CD1c-positive myeloid dendritic cell (primary cell): Measurements from ENCODE around the gene RRN3.
"Not testable (repeated sequence)": the region's sequence is repeated elsewhere in the genome, so short reads cannot be mapped to it uniquely, and the experiment has no call there.

Experiments
- DNase-seq: peaks from one replicate; pipeline ENCODE4 v3.0.0-alpha.2; 2016; ENCODE audit errors: extremely low spot score

Gene RRN3

GRCh38 chr16:15100372-15100987 is 6.4 kb upstream of the RRN3 start:
- not testable (repeated sequence) for DNase-seq

- not testable (repeated sequence) for DNase-seq
These were observed 5.4 kb upstream of the RRN3 start for GRCh38 chr16:15099366-15099909.

GRCh38 chr16:15096583-15096972 is 2.5 kb upstream of the RRN3 start:
- DNase-seq, result not testable (repeated sequence)

GRCh38 chr16:15093571-15093954 is 509 bp downstream of the RRN3 start:
- DNase-seq, result not testable (repeated sequence)

- not testable (repeated sequence) for DNase-seq
These were observed 3.3 kb downstream of the RRN3 start for GRCh38 chr16:15090663-15091269.

DNA sequence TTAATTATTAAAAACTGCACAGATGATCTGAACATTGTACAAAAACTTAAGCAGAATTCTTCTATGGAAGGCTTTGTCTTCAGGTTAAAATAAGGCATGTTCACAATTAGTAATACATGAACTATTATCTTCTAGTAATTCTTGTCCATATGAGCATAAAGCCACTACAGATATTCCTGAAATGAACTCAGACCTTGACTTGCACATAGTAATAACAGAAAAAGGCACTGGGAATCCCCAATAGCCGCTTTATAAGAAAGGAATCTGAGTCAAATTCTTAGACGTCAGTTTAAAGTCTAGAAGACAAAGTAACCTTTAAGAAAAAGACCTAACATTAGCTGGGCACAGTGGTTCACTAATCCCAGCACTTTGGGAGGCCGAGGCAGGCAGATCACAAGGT is 11.3 kb downstream of the RRN3 start:
- not testable (repeated sequence) for DNase-seq

- DNase-seq, result not testable (repeated sequence)
These were observed 13.2 kb downstream of the RRN3 start for GRCh38 chr16:15080883-15081282.

DNA sequence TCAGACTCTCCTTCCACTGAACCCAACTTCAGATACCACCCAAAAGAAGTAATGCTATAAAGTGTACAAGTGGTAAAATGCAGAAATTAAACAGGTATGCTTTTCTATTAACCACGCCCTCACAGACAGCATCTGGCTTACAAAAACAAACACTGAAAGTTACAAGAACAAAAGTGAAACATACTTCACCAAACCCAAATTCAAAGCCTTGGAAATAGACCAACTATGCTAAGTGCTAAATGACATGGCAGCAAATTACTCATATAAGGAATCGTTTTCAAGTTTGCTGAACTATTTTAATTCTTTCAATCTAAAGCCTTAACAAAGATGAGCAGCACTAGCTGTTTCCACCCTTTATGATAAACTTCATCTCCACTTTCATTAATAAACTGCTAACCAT is 17.9 kb downstream of the RRN3 start:
- DNase-seq, result not testable (repeated sequence)

- DNase-seq, result no peak
These were observed 21.0 kb downstream of the RRN3 start for GRCh38 chr16:15073101-15073500.

DNA sequence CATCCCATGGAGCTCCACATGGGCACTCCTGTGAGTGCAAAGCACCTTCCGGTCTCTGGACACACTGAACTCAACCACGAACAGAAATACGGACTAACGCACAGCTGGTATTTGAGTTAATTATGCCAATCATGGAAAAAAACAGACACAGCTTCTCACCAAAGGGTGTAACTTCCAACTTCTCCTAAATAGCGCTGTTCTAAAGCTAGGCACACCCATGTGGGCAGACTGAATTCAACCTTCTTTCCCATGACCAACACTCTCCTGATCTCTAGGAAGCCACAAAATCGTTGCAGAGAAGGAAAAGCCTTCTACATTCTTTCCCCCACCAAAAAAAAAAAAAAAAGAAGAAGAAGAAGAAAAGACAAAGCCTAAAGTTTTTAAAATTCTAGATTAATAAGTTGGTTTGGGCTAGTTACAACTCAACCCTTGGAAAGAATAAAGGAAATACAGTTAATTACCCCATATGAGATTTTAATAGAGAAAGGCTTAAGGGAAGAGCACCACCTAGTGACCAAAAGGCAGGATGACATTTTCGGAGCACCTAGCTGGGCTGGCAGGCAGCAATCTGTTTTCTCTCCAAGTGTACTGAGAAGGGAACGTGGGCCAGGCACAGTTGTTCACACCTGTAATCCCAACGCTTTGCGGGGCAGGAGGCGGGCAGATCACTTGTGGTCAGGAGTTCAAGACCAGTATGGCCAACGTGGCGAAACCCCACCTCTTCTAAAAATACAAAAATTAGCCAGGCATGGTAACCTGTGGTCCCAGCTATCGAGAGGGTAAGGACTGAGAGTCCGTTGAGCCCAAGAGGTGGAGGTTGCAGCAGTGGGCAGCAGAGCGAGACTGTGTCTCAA is 21.9 kb downstream of the RRN3 start:
- not testable (repeated sequence) for DNase-seq

- DNase-seq, result not testable (repeated sequence)
These were observed 23.1 kb downstream of the RRN3 start for GRCh38 chr16:15071013-15071412.

- DNase-seq, result not testable (repeated sequence)
These were observed 27.4 kb downstream of the RRN3 start for GRCh38 chr16:15066690-15067089.

DNA sequence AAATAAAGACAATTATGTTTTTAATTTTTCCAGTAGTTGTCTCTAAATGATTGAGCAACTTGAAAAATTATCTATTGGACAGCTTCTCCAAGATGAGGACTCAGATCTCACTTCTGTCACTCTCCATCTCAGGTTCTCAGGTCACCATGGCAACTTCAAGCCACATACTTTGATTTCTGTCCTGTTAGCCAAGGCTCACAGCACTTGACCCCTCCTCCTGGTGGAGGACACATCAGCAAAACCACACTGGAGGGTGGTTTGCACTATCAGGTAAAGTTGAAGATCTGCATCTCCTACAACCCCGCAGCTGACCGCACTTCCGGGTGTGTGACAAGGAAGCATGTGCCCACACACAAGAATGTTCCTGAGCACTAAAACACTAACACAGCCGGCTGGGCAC is 28.1 kb downstream of the RRN3 start:
- DNase-seq, result not testable (repeated sequence)

GRCh38 chr16:15062085-15062810 is 31.8 kb downstream of the RRN3 start:
- DNase-seq, result not testable (repeated sequence)

- no peak for DNase-seq
These were observed 34.7 kb downstream of the RRN3 start for GRCh38 chr16:15059324-15059723.

DNA sequence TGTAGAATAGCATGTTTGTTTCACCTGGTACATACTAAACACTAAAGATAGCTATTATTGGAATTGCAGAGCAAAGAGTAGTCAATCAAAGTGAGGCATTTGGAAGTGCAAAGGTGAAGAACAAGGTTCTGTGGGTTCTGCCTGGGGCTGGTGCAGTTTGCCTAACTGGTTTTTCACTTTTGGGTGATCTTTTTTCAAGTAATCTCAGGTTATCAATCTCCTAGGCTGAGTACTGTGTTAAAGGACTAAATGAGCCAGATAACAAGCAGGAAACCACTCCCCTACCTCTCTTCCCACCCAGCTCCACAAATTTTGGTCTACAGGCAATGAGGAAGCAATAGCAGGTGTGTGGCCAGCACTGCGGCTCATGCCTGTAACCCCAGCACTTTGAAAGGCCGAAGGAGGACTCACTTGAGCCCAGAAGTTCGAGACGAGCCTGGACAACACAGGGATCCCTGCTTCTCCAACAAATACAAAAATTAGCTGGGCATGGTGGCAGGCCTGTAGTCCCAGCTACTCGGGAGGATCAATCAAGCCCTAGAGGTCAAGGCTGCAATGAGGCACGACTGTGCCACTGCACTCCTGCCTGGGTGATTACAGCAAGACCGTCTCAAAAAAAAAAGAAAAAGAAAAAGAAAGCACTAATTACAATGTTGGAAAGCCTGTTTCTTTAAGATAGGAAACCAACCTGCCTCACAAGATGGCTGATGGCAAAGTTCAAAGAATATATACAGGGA is 36.2 kb downstream of the RRN3 start:
- no peak for DNase-seq

DNA sequence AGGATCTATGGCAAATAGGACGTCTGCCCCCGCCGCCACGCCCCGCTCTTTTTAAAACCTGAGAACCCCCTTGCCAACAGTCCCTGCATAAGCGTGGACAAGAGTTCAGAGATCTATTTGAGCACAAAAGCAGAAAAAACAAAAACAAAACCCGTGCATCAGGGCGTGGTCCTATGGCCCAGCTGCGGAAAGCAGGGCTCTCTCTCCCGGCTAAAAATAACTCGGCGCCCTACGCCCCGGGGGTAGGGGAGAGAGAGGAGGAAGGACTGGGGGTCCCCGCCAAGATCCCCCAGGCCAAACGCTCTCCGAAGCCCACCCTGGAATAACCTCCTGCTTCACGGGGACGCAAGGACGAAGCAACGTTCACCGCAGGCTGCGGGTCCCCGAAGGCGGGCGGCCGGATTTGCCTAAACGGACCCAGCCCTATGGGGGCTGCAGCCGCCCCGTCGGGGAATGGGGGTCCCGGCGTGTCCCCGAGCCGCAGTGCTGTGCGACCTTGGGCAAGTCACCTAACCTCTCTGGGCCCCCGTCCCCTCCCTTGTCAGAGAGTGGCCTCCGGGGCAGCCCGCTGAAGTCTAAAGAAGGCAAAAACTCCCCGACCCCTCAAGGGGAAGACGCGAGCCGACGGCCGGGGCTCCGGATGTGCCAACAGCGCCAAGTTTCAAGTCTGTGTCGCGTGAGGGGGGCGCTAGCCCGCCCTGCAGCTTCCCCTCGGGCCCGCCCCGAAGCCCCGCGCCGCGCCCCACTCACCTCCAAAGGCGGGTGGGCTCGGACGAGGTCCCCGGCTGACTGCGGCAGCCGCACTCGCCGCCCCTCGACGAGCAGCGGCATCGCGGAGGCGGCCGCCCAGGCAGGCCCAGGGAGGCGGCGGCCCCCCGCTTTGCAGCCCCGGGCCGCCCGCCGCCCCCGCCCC is 38.7 kb downstream of the RRN3 start:
- peak; percentile 68 for DNase-seq

- no peak for DNase-seq
These were observed 39.5 kb downstream of the RRN3 start for GRCh38 chr16:15054357-15055140.

- DNase-seq, result peak; percentile 52
These were observed 40.2 kb downstream of the RRN3 start for GRCh38 chr16:15053904-15054303.
